ENCODE results near the gene MED13L. TPM values are rescaled to one million over a fixed set of nuclear protein-coding genes. Genes with fewer than 3 reads are reported as not detected.

The MED13L gene
- total and polyA plus RNA-seq, 4 donors: 7.9 to 94.0 (median 37.7) TPM

- WGBS: 32% methylated on average over 13 of the region's 13 CpGs
- Histone ChIP-seq H3K4me3 (ENCODE audit: low read depth in 1 of 3, low read length in 3 of 3) (no peak overlapping the region), H3K9me3 (ENCODE audit: control insufficient read depth in 4 of 4, low read length in 3 of 4) (peaks cover 0 to under 1% (median 0%) of the 10 kb centered on the region in 4 donors), H3K36me3 (ENCODE audit: control insufficient read depth in 4 of 4, insufficient read depth in 3 of 4, low read depth in 1 of 4, low read length in 3 of 4) (no peaks in the 10 kb centered on the region), H3K27ac (ENCODE audit: low read depth in 1 of 2, low read length in 2 of 2) (peak overlapping the region; percentile 48 to 51), H3K27me3 (ENCODE audit: control insufficient read depth in 4 of 4, insufficient read depth in 4 of 4, low read length in 3 of 4) (no peaks in the 10 kb centered on the region), H3K9ac (ENCODE audit: low read depth in 1 of 2, low read length in 2 of 2) (no peak overlapping the region), H3K4me1 (ENCODE audit: control insufficient read depth in 4 of 4, insufficient read depth in 4 of 4, low read length in 3 of 4) (peaks cover 2 to 23% (median 15%) of the 10 kb centered on the region in 4 donors)
- no peak for TF ChIP-seq GABPA (IDR thresholded peaks at IDR 0.05 in 1 of 2, conservative IDR thresholded peaks at IDR 0.05 in 1 of 2)
- peak in 1 of 2 donors; percentile 82 for TF ChIP-seq RXRA (IDR thresholded peaks at IDR 0.05)
- TF ChIP-seq FOXA2 (IDR thresholded peaks at IDR 0.05): peak; percentile 30
- TF ChIP-seq HNF4G (IDR thresholded peaks at IDR 0.05): peak; percentile 51
- peak in 1 of 2 donors; percentile 74 for TF ChIP-seq JUND (IDR thresholded peaks at IDR 0.05)
- TF ChIP-seq FOXA1 (IDR thresholded peaks at IDR 0.05): no peak
- no peak for TF ChIP-seq NR2F2 (IDR thresholded peaks at IDR 0.05)
- peak; percentile 12 for TF ChIP-seq REST (IDR thresholded peaks at IDR 0.05)
- TF ChIP-seq YY1 (IDR thresholded peaks at IDR 0.05): peak; percentile 64
- TF ChIP-seq HNF4A (conservative IDR thresholded peaks at IDR 0.05): peak; percentile 85 to 89
- no peak for TF ChIP-seq TAF1 (conservative IDR thresholded peaks at IDR 0.05)
- peak; percentile 48 for TF ChIP-seq MAX (IDR thresholded peaks at IDR 0.05)
- no peak for TF ChIP-seq RAD21 (IDR thresholded peaks at IDR 0.05)
- TF ChIP-seq ZBTB33 (IDR thresholded peaks at IDR 0.05): peak; percentile 50
- peak in 1 of 2 donors; percentile 21 for TF ChIP-seq EGR1 (IDR thresholded peaks at IDR 0.05; ENCODE audit: low read depth in 2 of 2)
- TF ChIP-seq ATF3 (IDR thresholded peaks at IDR 0.05): no peak
- peak; percentile 42 for TF ChIP-seq SP1 (IDR thresholded peaks at IDR 0.05)
- no peak for TF ChIP-seq CTCF (IDR thresholded peaks at IDR 0.05; ENCODE audit: low read depth, low read length, missing input control)
- no peak for DNase-seq (ENCODE audit: low spot score)
Measured at GRCh38 chr12:115943630-115944391, 333.7 kb downstream of the MED13L start.
